Stimulated activated CD8-positive, alpha-beta memory T cell treated with anti-CD3 and anti-CD28 coated beads, Interleukin-7, amount 100 ng/mL, for 48 hours (primary cell): ENCODE measurements around the gene HOMER3.

Experiments
- DNase-seq, 2 donors: peaks; one replicate each; pipeline ENCODE4 v3.0.0-alpha.2; 2020; ENCODE audit warnings: low read depth in 1 of 2; ENCODE audit errors: extremely low read depth in 1 of 2

HOMER3 gene

GRCh38 chr19:18940769-18941627, at the start of gene HOMER3:
TSS of gene HOMER3 (minus strand) at chr19:18941217. CDS start at chr19:18938982, 2,235 bp downstream.
- DNase-seq = peak; percentile 34 to 40

- no peak for DNase-seq
These were observed 49.2 kb upstream of the HOMER3 start for GRCh38 chr19:18990128-18990708.

GRCh38 chr19:18989316-18989715, 48.3 kb upstream of the HOMER3 start:
- DNase-seq = no peak

- no peak for DNase-seq
These were observed 46.4 kb upstream of the HOMER3 start for GRCh38 chr19:18987456-18987855.

- DNase-seq = no peak
These were observed 44.2 kb upstream of the HOMER3 start for GRCh38 chr19:18985257-18985656.

GRCh38 chr19:18984251-18984650, 43.2 kb upstream of the HOMER3 start:
- no peak for DNase-seq

GRCh38 chr19:18982669-18983068, 41.7 kb upstream of the HOMER3 start:
- no peak for DNase-seq

GRCh38 chr19:18980432-18981020, 39.5 kb upstream of the HOMER3 start:
- no peak for DNase-seq

- no peak for DNase-seq
These were observed 37.6 kb upstream of the HOMER3 start for GRCh38 chr19:18978616-18979015.

GRCh38 chr19:18975869-18976268, 34.9 kb upstream of the HOMER3 start:
- DNase-seq = no peak

- no peak for DNase-seq
These were observed 34.0 kb upstream of the HOMER3 start for GRCh38 chr19:18975011-18975410.

GRCh38 chr19:18972851-18973250, 31.8 kb upstream of the HOMER3 start:
- no peak for DNase-seq

- DNase-seq = no peak
These were observed 31.3 kb upstream of the HOMER3 start for GRCh38 chr19:18972301-18972811.

GRCh38 chr19:18969931-18970659, 29.1 kb upstream of the HOMER3 start:
- DNase-seq = no peak

- DNase-seq = no peak
These were observed 26.5 kb upstream of the HOMER3 start for GRCh38 chr19:18967358-18968146.

- no peak for DNase-seq
These were observed 25.3 kb upstream of the HOMER3 start for GRCh38 chr19:18966307-18966706.

GRCh38 chr19:18964121-18964520, 23.1 kb upstream of the HOMER3 start:
- no peak for DNase-seq

- no peak for DNase-seq
These were observed 21.0 kb upstream of the HOMER3 start for GRCh38 chr19:18961767-18962620.

GRCh38 chr19:18960370-18960769, 19.4 kb upstream of the HOMER3 start:
- DNase-seq = no peak
